Gastrocnemius medialis (tissue), 4 donors: Measurements from ENCODE around the gene IFNA7.

Experiments
- POLR2A ChIP-seq, 2 donors: fragments of 450-650 bp; IDR thresholded peaks; one replicate each; pipeline ENCODE4 v1.6.1; 2017; ENCODE audit warnings: antibody characterized with exemption in 2 of 2, mild to moderate bottlenecking in 2 of 2, moderate library complexity in 2 of 2
- TF ChIP-seq, protein P1 (sequence below), 5 experiments: fragments of 450-650 bp in 3 of 5; fragments of 200-600 bp in 2 of 5; sonication (generic) in 2 of 5; IDR thresholded peaks in 4 of 5; conservative IDR thresholded peaks in 1 of 5; 1 replicate in 4 of 5; 2 replicates in 1 of 5; pipeline ENCODE4 v1.5.1; 2016 to 2019; ENCODE audit warnings: antibody characterized with exemption in 5 of 5, mild to moderate bottlenecking in 3 of 5, moderate library complexity in 3 of 5

DNA sequence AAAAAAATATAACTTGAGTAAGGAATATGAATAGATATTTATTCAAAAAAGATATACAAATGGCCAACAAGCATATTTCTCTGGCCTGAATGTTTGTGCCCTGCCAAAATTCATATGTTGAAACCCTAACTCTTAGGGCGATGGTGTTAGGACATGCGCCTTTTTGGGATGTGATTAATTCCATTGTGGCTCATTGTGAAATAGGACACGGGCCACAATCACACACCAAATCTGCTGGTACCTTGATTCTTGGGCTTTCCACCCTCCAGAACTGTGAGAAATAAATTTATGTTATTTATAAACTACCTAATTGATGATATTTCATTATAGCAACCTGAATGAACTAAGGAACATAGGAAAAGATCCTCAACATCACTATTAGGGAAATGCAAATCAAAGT is 29.8 kb downstream of the IFNA7 start:
- TF ChIP-seq POLR2A (IDR thresholded peaks at IDR 0.05): no peak
- TF ChIP-seq, protein P1, sequence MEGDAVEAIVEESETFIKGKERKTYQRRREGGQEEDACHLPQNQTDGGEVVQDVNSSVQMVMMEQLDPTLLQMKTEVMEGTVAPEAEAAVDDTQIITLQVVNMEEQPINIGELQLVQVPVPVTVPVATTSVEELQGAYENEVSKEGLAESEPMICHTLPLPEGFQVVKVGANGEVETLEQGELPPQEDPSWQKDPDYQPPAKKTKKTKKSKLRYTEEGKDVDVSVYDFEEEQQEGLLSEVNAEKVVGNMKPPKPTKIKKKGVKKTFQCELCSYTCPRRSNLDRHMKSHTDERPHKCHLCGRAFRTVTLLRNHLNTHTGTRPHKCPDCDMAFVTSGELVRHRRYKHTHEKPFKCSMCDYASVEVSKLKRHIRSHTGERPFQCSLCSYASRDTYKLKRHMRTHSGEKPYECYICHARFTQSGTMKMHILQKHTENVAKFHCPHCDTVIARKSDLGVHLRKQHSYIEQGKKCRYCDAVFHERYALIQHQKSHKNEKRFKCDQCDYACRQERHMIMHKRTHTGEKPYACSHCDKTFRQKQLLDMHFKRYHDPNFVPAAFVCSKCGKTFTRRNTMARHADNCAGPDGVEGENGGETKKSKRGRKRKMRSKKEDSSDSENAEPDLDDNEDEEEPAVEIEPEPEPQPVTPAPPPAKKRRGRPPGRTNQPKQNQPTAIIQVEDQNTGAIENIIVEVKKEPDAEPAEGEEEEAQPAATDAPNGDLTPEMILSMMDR (IDR thresholded peaks at IDR 0.05 in 4 of 5, conservative IDR thresholded peaks at IDR 0.05 in 1 of 5): no peak
